BJ (cell line): ENCODE measurements around the gene CLCNKA. TPM values are rescaled to one million over a fixed set of nuclear protein-coding genes. Genes with fewer than 3 reads are reported as not detected.
"Not testable (repeated sequence)": the region's sequence is repeated elsewhere in the genome, so short reads cannot be mapped to it uniquely, and the experiment has no call there.

ENCODE experiments used
- CTCF ChIA-PET: fragments of 350-600 bp; formaldehyde crosslinking; extraction: SDS; loops from one replicate; lab custom pipeline; 2021; ENCODE audit warnings: antibody characterized with exemption, inconsistent platforms; lab: Yijun Ruan, JAX
- POLR2A ChIA-PET: fragments of 300-600 bp; sonication (Branson Sonifier 250); formaldehyde crosslinking; extraction: SDS; loops from one replicate; lab custom pipeline; 2021; ENCODE audit warnings: antibody characterized with exemption; lab: Charles Lee
- DNase-seq: peaks from one replicate; pipeline ENCODE4 v3.0.0-alpha.2; 2011; ENCODE audit warnings: low read depth
- H3K27me3 ChIP-seq: 2 replicates; pipeline ENCODE4 v1.6.0; 2011; ENCODE audit warnings: low read length; ENCODE audit not compliant: control insufficient read depth, insufficient read depth
- H3K36me3 ChIP-seq: 2 replicates; pipeline ENCODE4 v1.5.1; 2011; ENCODE audit warnings: low read length; ENCODE audit not compliant: control insufficient read depth, insufficient read depth
- H3K4me3 ChIP-seq: 2 replicates; pipeline ENCODE4 v1.5.1; 2011; ENCODE audit warnings: low read depth, mild to moderate bottlenecking, control low read depth, low read length
- polyA plus RNA-seq: library from polyadenylated mRNA; depleted of rRNA; stranded (reverse); fragments of >200 nt; gene quantifications from 2 replicates; pipeline ENCODE4 v1.2.3, GENCODE V29; 2011
- TF ChIP-seq, protein P1 (sequence below): IDR thresholded peaks from 2 replicates; pipeline ENCODE4 v1.5.1; 2011; ENCODE audit warnings: low read depth, mild to moderate bottlenecking, control low read depth, inconsistent platforms, low read length, moderate library complexity; ENCODE audit not compliant: insufficient read depth

CLCNKA gene
- polyA plus RNA-seq, 1 experiment = 0.28 TPM

DNA sequence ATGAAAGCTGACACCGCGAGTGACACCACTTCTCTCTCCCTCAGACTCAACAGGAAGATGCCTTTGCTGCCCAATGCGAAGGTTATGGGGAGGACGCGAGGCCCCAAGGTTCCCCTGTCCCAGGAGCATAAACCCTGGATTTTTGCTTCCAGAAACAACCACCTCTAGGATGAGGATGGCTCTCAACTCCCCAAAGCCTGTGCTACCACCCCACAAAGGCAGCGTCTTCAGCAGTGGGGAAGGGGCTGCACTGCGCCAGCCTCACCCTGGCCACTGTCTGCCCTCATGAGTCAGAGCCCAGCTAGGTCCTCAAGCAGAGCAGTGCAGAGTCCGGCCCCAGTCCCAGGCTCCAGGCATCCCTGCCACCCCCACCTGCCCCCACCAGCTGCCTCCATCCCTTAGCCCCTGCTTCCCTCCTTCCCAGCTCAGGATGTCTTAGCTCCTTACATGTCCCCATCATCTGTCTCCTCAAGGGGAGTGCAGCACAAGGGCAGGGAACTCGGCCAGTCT is 24.7 kb upstream of the CLCNKA start:
- POLR2A ChIA-PET = no interaction called here
- Histone ChIP-seq H3K36me3 (no peaks in the 10 kb centered on the region), H3K4me3 (no peak overlapping the region), H3K27me3 (peaks cover 3% of the 10 kb centered on the region)
- no peak for DNase-seq
- CTCF ChIA-PET = interaction anchor here (0.8 to 3.4 kb wide), 6 partner anchors 11 to 206 kb away, joined by 3 to 15 read pairs (median 8); no protein-coding TSS in a partner anchor
- TF ChIP-seq, protein P1, sequence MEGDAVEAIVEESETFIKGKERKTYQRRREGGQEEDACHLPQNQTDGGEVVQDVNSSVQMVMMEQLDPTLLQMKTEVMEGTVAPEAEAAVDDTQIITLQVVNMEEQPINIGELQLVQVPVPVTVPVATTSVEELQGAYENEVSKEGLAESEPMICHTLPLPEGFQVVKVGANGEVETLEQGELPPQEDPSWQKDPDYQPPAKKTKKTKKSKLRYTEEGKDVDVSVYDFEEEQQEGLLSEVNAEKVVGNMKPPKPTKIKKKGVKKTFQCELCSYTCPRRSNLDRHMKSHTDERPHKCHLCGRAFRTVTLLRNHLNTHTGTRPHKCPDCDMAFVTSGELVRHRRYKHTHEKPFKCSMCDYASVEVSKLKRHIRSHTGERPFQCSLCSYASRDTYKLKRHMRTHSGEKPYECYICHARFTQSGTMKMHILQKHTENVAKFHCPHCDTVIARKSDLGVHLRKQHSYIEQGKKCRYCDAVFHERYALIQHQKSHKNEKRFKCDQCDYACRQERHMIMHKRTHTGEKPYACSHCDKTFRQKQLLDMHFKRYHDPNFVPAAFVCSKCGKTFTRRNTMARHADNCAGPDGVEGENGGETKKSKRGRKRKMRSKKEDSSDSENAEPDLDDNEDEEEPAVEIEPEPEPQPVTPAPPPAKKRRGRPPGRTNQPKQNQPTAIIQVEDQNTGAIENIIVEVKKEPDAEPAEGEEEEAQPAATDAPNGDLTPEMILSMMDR = no peak

DNA sequence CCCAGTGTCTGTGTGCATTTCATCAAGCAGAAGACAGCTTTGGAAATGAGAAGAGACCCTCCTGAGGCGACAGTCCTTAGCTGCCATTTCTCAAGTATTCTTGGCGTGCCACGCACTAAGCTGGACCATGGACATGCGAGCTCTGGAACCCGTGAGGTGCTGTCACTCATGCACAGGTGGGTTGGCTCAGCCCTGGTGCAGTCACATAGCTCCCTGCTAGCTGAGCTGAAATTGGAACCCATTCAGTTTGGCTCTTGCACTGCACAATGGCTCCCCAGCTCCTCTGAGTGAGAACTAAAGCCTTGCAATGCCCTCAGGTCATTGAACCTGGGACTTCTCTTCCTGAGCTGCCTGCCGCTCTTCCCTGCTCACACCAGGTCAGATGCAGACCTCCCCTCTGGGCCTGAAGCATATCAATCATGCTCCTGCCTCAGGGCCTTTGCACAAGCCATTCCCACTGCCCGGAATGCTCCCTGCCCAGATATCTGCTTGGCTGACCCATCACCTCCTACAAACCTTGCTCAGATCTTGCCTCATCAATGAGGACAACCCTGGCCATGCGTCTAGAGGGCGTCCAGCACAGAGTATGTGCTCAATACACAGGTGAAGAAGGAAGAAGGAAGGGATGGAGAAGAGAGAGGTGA is 24.1 kb upstream of the CLCNKA start:
- ChIA-PET CTCF (interaction anchor here (0.8 to 3.4 kb wide), 7 partner anchors 11 to 209 kb away, joined by 3 to 15 read pairs (median 4); no protein-coding TSS in a partner anchor), POLR2A (no interaction called here)

DNA sequence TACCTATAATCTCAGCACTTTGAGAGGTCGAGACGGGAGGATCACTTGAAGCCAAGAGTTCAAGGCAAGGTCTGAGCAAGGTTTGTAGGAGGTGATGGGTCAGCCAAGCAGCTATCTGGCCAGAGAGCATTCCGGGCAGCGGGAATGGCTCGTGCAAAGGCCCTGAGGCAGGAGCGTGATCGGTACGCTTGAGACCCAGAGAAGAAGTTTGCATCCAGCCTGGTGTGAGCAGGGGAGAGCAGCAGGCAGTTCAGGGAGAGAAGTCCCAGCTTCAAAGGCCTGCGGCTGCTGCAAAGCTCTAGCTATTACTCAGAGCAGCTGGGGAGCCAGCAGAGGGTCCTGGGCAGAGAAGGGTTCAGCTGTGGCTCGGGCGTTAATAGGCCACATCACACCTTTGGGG is 22.9 kb upstream of the CLCNKA start:
- Histone ChIP-seq H3K27me3 (peaks cover 3% of the 10 kb centered on the region), H3K36me3 (no peaks in the 10 kb centered on the region), H3K4me3 (no peak overlapping the region)
- no peak for DNase-seq
- POLR2A ChIA-PET = no interaction called here
- TF ChIP-seq, protein P1 = no peak
- CTCF ChIA-PET = interaction anchor here (1.3 to 3.4 kb wide), 4 partner anchors 10 to 210 kb away, joined by 3 to 15 read pairs (median 13); no protein-coding TSS in a partner anchor

More for the DNA sequence above, 24.1 kb upstream of the CLCNKA start:
- DNase-seq = no peak
- Histone ChIP-seq H3K36me3 (no peaks in the 10 kb centered on the region), H3K4me3 (no peak overlapping the region), H3K27me3 (peaks cover 3% of the 10 kb centered on the region)
- TF ChIP-seq, protein P1 = no peak

DNA sequence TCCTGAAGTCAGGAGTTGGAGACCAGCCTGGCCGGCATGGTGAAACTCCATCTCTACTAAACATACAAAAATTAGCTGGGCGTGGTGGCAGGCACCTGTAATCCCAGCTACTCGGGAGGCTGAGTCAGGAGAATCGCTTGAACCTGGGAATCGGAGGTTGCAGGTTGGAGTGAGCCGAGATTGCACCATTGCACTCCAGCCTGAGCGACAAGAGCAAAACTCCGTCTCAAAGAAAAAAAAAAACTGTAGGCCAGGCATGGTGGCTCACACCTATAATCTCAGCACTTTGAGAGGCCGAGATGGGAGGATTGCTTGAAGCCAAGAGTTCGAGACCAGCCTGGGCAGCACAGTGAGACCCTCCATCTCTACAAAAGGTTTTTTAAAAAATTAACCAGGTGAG is 20.6 kb upstream of the CLCNKA start:
- H3K36me3 ChIP-seq, H3K4me3 ChIP-seq, DNase-seq, POLR2A ChIA-PET, H3K27me3 ChIP-seq: not testable (repeated sequence)
- CTCF ChIA-PET = interaction anchor here (1.6 kb wide), 1 partner anchor 210 kb away, joined by 7 read pairs; no protein-coding TSS in a partner anchor

DNA sequence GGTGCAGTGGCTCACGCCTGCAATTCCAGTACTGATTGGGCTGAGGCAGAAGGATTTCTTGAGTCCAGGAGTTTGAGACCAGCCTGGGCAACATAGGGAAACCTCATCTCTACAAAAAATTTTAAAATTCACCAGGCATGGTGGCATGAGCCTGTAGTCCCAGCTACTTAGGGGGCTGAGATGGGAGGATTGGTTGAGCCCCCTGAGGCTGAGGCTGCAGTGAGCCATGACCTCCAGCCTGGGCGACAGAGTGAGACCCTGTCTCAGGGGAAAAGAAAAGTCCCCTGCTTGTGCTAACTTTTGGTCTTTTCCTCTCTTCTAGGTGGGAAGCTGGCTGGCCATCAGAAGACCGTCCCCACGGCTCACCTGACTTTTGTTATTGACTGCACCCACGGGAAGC is 16.2 kb upstream of the CLCNKA start:
- ChIA-PET CTCF (interaction anchor here (1.4 to 7.3 kb wide), 3 partner anchors 11 to 213 kb away, joined by 6 to 66 read pairs (median 16); no protein-coding TSS in a partner anchor), POLR2A (no interaction called here)
- no peaks in the 10 kb centered on the region for H3K27me3 ChIP-seq
- TF ChIP-seq, protein P1 = no peak
- DNase-seq = no peak
- no peak overlapping the region for H3K4me3 ChIP-seq
- H3K36me3 ChIP-seq = no peaks in the 10 kb centered on the region
